Calu3 (cell line): ENCODE results near the gene HOXD10. TPM values are rescaled to one million over a fixed set of nuclear protein-coding genes. Genes with fewer than 3 reads are reported as not detected.

Experiments used
- Bru-seq: library from RNA; stranded (reverse); fragments of 400-500 nt; gene quantifications from one replicate; lab custom pipeline; 2021; lab: Mats Ljungman, UMichigan
- BruChase-seq, 2 experiments: library from RNA; stranded (reverse); fragments of 400-500 nt; gene quantifications; one replicate each; lab custom pipeline; 2021; lab: Mats Ljungman, UMichigan
- BruUV-seq: library from RNA; stranded (reverse); fragments of 400-500 nt; replicated peaks from 2 replicates; lab custom pipeline; 2021; lab: Mats Ljungman, UMichigan
- CTCF ChIA-PET: fragments of 300-600 bp; sonication (Branson Sonifier 250); formaldehyde crosslinking; loops from one replicate; lab custom pipeline; 2022; ENCODE audit warnings: antibody characterized with exemption; lab: Charles Lee
- DNase-seq: peaks from one replicate; pipeline ENCODE4 v3.0.0; 2022
- H3K27ac Mint-ChIP-seq: one replicate; pipeline ENCODE4 v1.8.0; 2022; ENCODE audit warnings: mixed read lengths; ENCODE audit not compliant: unreplicated experiment
- H3K27me3 Mint-ChIP-seq: one replicate; pipeline ENCODE4 v1.8.0; 2022; ENCODE audit warnings: mixed read lengths; ENCODE audit not compliant: unreplicated experiment
- H3K36me3 Mint-ChIP-seq: one replicate; pipeline ENCODE4 v1.8.0; 2022; ENCODE audit warnings: mild to moderate bottlenecking, moderate library complexity, mixed read lengths; ENCODE audit not compliant: insufficient read depth, unreplicated experiment
- H3K4me1 Mint-ChIP-seq: one replicate; pipeline ENCODE4 v1.8.0; 2022; ENCODE audit warnings: mild to moderate bottlenecking, low read depth, mixed read lengths; ENCODE audit not compliant: unreplicated experiment
- H3K4me3 Mint-ChIP-seq: one replicate; pipeline ENCODE4 v1.8.0; 2022; ENCODE audit warnings: mild to moderate bottlenecking, low read depth, moderate library complexity, mixed read lengths; ENCODE audit not compliant: unreplicated experiment
- H3K9me3 Mint-ChIP-seq: one replicate; pipeline ENCODE4 v1.8.0; 2022; ENCODE audit warnings: low read depth, mixed read lengths; ENCODE audit not compliant: unreplicated experiment
- CTCF ChIP-seq: fragments of 200-600 bp; IDR thresholded peaks from one replicate; pipeline ENCODE4 v1.8.0; 2022; ENCODE audit warnings: antibody characterized with exemption; ENCODE audit not compliant: unreplicated experiment
- intact Hi-C: fragments of 100-400 bp; cut with micrococcal nuclease; formaldehyde crosslinking; loops from one replicate; pipeline ENCODE4 v1.10.0; 2022; ENCODE audit not compliant: unreplicated experiment
- long read RNA-seq: library from polyadenylated mRNA; stranded (forward); transcript quantifications from one replicate; pipeline ENCODE4 v2.0.0, GENCODE V29; 2022
- total RNA-seq: library from RNA; stranded (reverse); gene quantifications from 2 replicates; pipeline ENCODE4 v1.2.3, GENCODE V29; 2022

The HOXD10 gene
- total RNA-seq (not detected in 2 replicates), Bru-seq, nascent RNA (not detected), BruChase-seq, experiment 1, labeled RNA remaining after a 6-hour chase (not detected), BruChase-seq, experiment 2, labeled RNA remaining after a 2-hour chase (not detected)
- long read RNA-seq: 0 reads

- Mint-ChIP-seq H3K4me1 (no peaks in the 10 kb centered on the region), H3K27me3 (peaks cover 93% of the 10 kb centered on the region), H3K36me3 (no peaks in the 10 kb centered on the region), H3K9me3 (no peaks in the 10 kb centered on the region), H3K4me3 (no peak within 1 kb of the TSS), H3K27ac (no peak within 1 kb of the TSS)
- DNase-seq: no peak
- TF ChIP-seq CTCF: no peak
- CTCF ChIA-PET: no interaction called here
- intact Hi-C loops: no loop called here
- no TSS peak for BruUV-seq
Measured at GRCh38 chr2:176115883-176116813, at the start of gene HOXD10. Gene HOXD10 (plus strand): TSS chr2:176116778. CDS start chr2:176116834, 56 bp downstream.

GRCh38 chr2:176067589-176068418 lies 48.8 kb upstream of the HOXD10 start:
- no peak for DNase-seq
- Mint-ChIP-seq H3K4me3 (no peak overlapping the region), H3K36me3 (no peaks in the 10 kb centered on the region), H3K27ac (no peak overlapping the region), H3K4me1 (no peaks in the 10 kb centered on the region), H3K27me3 (no peaks in the 10 kb centered on the region), H3K9me3 (peaks cover 3% of the 10 kb centered on the region)
- no TSS peak for BruUV-seq
- TF ChIP-seq CTCF: no peak
- CTCF ChIA-PET: no interaction called here
- intact Hi-C loops: no loop called here

- Mint-ChIP-seq H3K4me3 (no peak overlapping the region), H3K27ac (no peak overlapping the region), H3K4me1 (no peaks in the 10 kb centered on the region), H3K27me3 (no peaks in the 10 kb centered on the region), H3K36me3 (no peaks in the 10 kb centered on the region), H3K9me3 (peaks cover 3% of the 10 kb centered on the region)
- no peak for DNase-seq
- BruUV-seq: no TSS peak
- no peak for TF ChIP-seq CTCF
- CTCF ChIA-PET: no interaction called here
- intact Hi-C loops: no loop called here
Measured at GRCh38 chr2:176068419-176068832, 48.2 kb upstream of the HOXD10 start.
